Measurements from ENCODE around the gene XPNPEP1.

The XPNPEP1 gene

DNA sequence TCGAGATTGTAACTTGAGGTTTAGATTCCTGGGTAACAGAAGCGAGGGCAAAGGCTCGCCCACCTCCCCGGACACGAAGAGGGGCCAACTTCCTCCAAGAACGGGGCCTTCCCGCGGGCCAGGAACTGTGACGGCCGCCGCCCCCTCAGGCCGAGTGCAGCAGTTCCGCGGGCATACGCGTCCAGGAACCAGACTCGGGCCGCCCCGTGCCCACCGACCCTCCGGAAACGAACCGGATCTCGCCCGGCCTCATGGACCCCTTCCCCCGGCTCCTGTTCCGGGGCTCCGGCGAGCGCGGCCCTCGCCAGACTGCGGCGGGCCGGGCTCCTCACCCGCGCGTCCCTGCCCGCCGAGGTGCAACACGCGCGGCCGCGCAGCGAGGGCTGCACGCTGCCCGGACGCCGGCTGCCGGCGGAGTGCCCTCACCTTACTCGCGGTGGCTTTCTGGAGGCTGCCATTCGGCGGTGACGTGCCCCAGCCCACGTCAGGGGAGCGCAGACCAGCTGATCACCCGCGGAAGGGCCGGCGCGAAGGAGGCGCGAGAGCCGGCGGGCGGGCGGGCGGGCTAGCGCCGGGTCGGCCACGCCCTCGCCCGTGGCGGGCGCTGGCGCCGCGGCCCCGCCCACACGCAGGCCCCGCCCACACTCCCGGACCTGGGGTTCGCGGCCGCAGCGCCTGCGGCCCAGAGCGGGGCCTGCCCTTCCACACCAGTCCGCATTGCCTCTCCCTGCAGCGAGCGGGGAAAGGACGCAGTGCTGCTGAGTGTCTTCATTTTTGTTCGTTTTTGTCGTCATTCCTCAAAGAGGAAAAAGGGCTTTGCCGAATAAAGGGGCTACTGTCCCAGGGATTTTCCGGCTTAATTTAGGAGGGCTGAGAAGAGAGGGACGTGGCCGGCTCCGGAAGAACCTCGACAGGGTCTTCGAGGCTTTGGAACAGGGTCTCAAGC is at the start of gene XPNPEP1:
TSS of gene XPNPEP1 (minus strand) at position 536 of the 946 bp plus-strand sequence. CDS start at position 458, 78 bp downstream.
- in situ Hi-C loops (cut with MboI; ENCODE audit: low sequenced_read_pairs) = no loop called here
- Histone ChIP-seq H3K4me1 (peaks cover 8% of the 10 kb centered on the region; the same call in 1 of the 2 replicates), H3K4me3 (peak within 1 kb of the TSS; percentile 66)

DNA sequence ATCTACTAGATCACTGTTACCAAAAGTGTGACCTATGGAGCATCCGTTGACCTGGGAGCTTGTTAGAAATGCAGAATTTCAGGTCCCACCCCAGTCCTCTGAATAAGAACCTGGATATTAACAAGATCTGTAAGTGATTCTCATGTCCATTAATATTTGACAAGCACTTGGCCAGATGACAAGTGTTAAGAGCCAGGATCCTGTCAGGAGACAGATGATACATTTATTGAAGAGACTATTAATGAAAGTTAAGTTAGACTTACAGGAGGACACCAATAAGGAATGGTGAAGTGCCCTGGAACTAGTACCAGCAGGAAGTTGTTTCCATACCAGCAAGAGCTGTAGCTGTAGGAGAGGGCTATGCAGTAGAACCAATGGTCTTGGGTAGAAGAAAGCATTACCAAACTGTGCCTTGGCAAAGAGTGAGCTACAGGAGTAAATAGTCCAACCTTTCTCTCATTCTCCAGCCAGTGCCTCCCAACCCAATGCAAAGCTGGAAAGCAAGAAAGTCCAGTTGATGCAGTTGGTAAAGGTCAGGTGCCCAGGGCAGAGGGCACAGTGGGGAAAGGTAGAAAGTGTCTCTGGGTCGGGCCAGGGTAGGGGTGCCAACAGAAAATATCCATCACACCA is 49.2 kb upstream of the XPNPEP1 start:
- Histone ChIP-seq H3K4me3 (no peak overlapping the region), H3K27me3 (ENCODE audit: low read depth) (no peaks in the 10 kb centered on the region; the same call in 1 of the 2 replicates), H3K9me3 (no peaks in the 10 kb centered on the region), H3K36me3 (replicated peaks) (no peaks in the 10 kb centered on the region), H3K4me1 (no peaks in the 10 kb centered on the region)
- no peak for DNase-seq (ENCODE audit: low spot score in 2 of 2)
- in situ Hi-C loops (cut with MboI; ENCODE audit: low sequenced_read_pairs) = no loop called here

More for the DNA sequence above, at the start of gene XPNPEP1:
- H3K9me3 ChIP-seq = no peaks in the 10 kb centered on the region
- peak; percentile 59 to 86 for DNase-seq (ENCODE audit: low spot score in 2 of 2)
- no peaks in the 10 kb centered on the region for H3K27me3 ChIP-seq (ENCODE audit: low read depth)
- H3K36me3 ChIP-seq (replicated peaks) = no peaks in the 10 kb centered on the region

DNA sequence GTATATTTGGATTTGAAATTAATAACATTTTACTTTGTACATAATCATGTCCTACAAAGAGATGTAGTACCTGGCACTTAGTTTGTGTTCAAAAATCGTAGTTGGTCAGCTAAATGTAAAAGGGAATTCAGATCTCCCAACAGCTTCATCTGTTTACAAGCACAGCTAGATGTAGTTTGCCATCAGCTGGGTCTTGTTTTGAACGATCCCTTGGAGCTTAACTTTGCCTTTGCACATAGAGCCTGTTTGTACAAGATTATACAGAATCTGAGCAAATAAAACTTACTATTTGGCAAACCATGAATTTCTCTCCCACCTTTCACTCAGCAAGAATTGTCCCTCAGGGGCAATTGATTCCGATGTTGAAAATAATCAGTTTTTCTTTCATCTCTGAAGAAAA is 48.3 kb upstream of the XPNPEP1 start:
- Histone ChIP-seq H3K27me3 (ENCODE audit: low read depth) (no peaks in the 10 kb centered on the region; the same call in 1 of the 2 replicates), H3K4me1 (no peaks in the 10 kb centered on the region), H3K9me3 (no peaks in the 10 kb centered on the region), H3K36me3 (replicated peaks) (no peaks in the 10 kb centered on the region), H3K4me3 (no peak overlapping the region)
- DNase-seq (ENCODE audit: low spot score in 2 of 2) = no peak
- in situ Hi-C loops (cut with MboI; ENCODE audit: low sequenced_read_pairs) = no loop called here

DNA sequence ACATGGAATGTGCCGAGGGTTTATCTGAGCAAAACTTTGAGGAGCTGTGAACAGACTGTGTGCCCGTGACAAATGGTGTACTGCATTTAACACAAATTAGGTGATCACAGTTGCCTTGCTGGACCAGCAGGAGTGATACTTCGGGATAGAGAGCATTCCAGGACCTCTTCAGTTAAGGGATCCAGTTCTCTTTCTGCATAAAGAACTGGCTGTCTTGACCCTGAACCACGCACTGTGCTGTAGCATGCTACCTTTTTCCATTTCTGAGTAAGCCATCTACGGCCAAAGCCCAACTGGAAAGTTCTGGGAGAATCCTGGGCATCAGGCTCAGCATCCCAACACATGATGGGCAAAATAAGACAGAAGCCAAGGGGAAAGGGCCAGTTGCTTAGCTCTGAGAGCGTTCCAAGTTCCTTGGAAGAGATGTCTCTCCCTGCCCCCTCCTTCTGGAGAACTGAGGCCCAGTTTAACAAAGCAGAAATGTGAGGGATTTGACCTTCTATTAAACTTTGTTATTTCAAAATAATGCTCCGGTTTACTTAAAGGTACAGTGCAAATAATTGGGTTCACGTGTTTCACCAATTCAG is 46.5 kb upstream of the XPNPEP1 start:
- no peaks in the 10 kb centered on the region for H3K4me1 ChIP-seq
- H3K9me3 ChIP-seq = no peaks in the 10 kb centered on the region
- in situ Hi-C loops (cut with MboI; ENCODE audit: low sequenced_read_pairs) = no loop called here
- no peaks in the 10 kb centered on the region; the same call in 1 of the 2 replicates for H3K27me3 ChIP-seq (ENCODE audit: low read depth)
- no peak overlapping the region for H3K4me3 ChIP-seq
- no peak for DNase-seq (ENCODE audit: low spot score in 2 of 2)
- H3K36me3 ChIP-seq (replicated peaks) = no peaks in the 10 kb centered on the region

DNA sequence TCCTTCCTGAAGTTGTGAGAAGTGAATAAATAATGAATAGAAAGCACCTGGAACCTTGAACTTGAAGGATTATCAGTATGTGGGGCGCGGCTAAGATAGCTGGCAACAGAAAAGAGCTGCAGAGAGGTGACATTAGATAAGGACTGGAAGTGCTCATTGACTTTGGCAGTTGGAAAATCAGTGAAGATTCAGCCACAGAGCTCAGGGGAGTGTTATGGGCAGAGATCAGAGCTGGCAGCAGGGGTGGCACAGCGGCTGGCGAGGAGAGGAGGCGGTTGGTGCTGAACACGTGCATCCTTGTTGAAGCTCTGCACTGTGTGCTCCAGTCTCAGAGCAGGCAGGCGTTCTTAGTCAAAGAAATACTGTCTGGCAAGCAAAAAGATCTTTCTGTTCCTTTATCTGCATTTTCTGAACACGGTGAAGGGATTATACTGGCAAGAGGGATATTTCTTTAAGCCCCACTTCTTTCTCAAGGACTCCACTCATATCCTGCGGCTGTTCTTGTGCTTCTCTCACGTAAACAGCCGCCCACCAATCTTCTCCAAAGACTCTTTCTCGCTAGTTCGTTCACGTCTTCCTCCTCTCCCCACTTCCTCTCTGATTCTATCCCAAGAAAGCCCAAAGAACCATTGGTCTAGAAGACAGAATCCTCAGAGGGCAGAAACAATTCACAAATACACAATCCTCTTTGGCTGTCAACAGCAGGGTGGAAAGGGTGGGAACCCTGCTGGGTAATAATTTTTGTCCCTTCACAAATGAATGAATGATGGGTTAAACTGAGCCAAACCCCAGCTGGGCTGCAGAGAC is 45.8 kb upstream of the XPNPEP1 start:
- DNase-seq (ENCODE audit: low spot score in 2 of 2) = no peak
- Histone ChIP-seq H3K9me3 (no peaks in the 10 kb centered on the region), H3K36me3 (replicated peaks) (no peaks in the 10 kb centered on the region), H3K27me3 (ENCODE audit: low read depth) (no peaks in the 10 kb centered on the region; the same call in 1 of the 2 replicates), H3K4me3 (no peak overlapping the region), H3K4me1 (no peaks in the 10 kb centered on the region)
- in situ Hi-C loops (cut with MboI; ENCODE audit: low sequenced_read_pairs) = no loop called here

DNA sequence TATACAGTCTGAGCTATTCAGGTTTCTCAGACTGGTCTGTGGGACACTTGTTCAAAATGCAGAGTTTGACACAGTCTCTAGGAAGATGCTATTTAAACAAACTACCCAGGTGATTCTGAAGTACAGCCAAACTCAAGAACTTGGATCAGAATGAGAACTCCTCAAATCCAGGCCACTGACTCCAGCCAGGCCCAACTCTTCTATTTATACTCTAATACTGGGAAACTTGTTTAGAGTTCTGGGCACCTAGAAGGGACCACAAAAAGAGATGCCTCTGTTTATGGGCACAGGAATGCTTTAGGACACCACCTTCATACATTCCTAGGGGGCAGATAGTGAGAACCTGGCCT is 44.4 kb upstream of the XPNPEP1 start:
- no peaks in the 10 kb centered on the region for H3K9me3 ChIP-seq
- H3K4me1 ChIP-seq = no peaks in the 10 kb centered on the region
- no peaks in the 10 kb centered on the region for H3K27me3 ChIP-seq (ENCODE audit: low read depth)
- no peak for DNase-seq (ENCODE audit: low spot score in 2 of 2)
- in situ Hi-C loops (cut with MboI; ENCODE audit: low sequenced_read_pairs) = no loop called here
- H3K4me3 ChIP-seq = no peak overlapping the region
- H3K36me3 ChIP-seq (replicated peaks) = no peaks in the 10 kb centered on the region

DNA sequence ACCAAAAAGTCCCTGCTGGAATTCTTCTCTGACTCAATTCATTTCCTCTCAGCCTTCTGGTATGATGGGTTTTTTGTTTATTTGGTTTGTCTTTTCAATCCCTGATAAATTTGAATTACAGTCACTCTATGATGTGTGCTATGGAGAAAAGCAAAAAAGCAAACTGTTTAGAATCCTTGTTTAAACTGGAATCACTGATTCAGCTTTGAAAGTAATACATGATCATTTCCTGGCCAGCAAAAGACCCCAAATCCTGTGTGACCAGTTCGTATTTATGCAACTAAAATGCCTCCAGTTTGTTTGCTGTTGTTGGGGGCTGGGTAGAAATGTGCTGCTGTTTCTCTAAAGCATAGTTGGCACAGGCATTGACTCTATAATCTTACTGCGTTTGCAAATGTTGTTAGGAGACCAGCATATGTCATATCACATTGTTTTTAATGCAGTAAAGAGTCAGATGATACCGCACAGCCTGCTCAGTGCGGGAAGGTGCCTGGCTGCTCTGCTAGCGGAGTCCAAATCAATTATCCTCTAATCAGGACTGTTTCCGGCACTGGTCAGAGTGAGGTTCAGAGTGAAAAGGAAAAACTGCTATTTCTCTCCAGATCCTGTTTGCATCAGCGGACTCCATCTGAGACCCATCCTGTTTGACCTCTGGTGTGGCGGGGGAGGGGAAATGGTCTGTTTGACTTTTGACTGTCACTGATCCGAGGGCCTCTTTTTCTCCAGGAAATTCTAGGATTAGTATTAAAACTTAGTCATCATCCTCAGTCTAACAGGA is 43.8 kb upstream of the XPNPEP1 start:
- Histone ChIP-seq H3K4me3 (no peak overlapping the region), H3K9me3 (no peaks in the 10 kb centered on the region), H3K36me3 (replicated peaks) (no peaks in the 10 kb centered on the region), H3K27me3 (ENCODE audit: low read depth) (no peaks in the 10 kb centered on the region), H3K4me1 (no peaks in the 10 kb centered on the region)
- in situ Hi-C loops (cut with MboI; ENCODE audit: low sequenced_read_pairs) = no loop called here
- DNase-seq (ENCODE audit: low spot score in 2 of 2) = no peak

DNA sequence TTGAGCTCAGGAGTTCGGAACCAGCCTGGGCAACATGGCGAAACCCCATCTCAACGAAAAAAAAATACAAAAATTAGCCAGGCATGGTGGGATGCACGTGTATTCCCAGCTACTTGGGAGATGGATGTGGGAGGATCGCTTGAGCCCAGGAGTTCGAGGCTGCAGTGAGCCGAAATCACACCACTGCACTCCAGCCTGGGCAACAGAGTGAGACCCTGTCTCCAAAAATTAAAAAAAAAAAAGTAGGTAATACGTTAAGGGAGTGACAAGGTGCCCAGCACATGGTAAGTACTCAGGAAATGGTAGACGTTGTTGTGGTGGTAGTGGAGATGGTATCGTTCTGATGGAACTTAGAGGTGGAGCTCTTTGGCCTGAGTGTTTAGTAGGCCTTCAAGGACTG is 41.0 kb upstream of the XPNPEP1 start:
- Histone ChIP-seq H3K36me3 (replicated peaks) (no peaks in the 10 kb centered on the region), H3K4me3 (no peak overlapping the region), H3K4me1 (no peaks in the 10 kb centered on the region), H3K9me3 (no peaks in the 10 kb centered on the region), H3K27me3 (ENCODE audit: low read depth) (no peaks in the 10 kb centered on the region)
- in situ Hi-C loops (cut with MboI; ENCODE audit: low sequenced_read_pairs) = no loop called here
- no peak for DNase-seq (ENCODE audit: low spot score in 2 of 2)

DNA sequence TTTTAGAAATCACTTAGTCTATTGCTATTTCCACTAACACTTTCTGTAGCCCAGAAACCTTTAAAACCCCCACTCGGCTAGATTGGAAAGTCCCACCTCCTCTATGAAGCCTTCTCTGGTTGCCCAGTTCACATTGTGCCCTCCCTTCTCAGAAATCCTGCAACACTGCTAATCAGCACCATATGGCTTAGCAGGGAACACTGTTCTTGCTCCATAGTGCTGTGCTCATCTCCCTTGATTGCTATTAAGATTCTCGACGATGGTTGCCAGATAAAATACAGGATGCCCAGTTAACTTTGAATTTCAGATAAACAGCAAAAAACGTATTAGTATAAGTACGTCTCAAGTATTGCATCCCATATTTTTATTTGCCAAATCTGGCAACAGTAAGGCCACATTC is 40.1 kb upstream of the XPNPEP1 start:
- no peak overlapping the region for H3K4me3 ChIP-seq
- H3K27me3 ChIP-seq (ENCODE audit: low read depth) = no peaks in the 10 kb centered on the region
- H3K9me3 ChIP-seq = no peaks in the 10 kb centered on the region
- H3K4me1 ChIP-seq = no peaks in the 10 kb centered on the region
- no peaks in the 10 kb centered on the region for H3K36me3 ChIP-seq (replicated peaks)
- in situ Hi-C loops (cut with MboI; ENCODE audit: low sequenced_read_pairs) = no loop called here
- no peak for DNase-seq (ENCODE audit: low spot score in 2 of 2)

DNA sequence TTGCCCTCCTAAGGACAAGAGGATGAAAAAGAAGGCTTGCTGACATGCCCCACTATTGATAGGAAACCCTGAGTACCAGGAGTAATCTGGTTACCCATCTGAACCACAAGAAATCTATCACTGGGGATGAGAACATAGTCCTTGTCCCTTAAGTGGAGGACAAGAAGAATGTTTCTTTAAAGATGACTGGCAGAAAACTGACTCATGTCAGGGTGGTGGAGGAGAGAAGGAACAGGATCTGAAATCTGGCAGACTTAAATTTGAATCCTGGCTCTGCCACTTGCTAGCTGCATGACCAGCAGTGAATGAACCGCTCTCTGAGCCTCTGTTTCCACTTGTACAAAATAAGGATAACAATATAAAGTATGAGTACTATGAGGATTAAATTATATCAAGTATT is 38.9 kb upstream of the XPNPEP1 start:
- no peaks in the 10 kb centered on the region for H3K9me3 ChIP-seq
- no peaks in the 10 kb centered on the region for H3K4me1 ChIP-seq
- no peak for DNase-seq (ENCODE audit: low spot score in 2 of 2)
- H3K27me3 ChIP-seq (ENCODE audit: low read depth) = no peaks in the 10 kb centered on the region
- in situ Hi-C loops (cut with MboI; ENCODE audit: low sequenced_read_pairs) = no loop called here
- no peak overlapping the region for H3K4me3 ChIP-seq
- no peaks in the 10 kb centered on the region for H3K36me3 ChIP-seq (replicated peaks)

DNA sequence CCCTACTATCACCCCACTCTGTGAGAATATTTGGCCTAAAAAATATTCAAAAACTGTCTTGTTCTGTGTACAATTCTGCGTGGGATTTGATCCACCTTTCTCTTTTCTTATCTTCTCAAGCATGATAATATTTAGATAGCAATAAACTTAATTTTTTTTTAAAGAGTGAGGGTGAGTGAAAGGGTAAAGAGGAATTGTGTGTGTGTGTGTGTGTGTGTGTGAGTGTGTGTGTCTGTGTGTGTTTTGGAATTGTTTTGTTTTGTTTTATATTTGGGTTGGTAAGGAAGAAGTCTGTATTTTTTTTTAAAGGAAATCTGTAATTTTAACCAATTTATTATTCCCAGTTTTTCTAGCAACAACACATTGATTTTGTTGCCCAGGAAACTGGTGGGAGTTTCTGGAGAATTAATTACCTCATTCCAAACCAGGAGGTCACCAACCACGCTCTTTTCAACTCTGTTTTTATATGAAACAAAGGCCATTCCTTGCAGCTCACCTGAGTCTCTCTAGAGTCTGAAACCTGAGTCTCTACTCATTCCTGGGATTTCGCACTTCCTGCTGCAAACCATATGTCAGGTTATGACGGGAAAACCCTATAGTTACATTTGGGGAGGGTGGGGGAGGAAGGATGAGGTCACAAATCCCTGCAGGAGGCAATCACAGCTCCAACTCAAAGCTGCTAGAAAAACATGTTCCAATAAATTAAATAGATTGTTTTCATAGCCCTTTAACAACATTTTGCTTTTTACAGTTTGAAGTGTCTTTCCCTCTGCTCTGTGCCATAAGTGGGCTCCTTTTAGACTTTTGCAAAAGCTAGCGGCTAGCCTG is 38.1 kb upstream of the XPNPEP1 start:
- Histone ChIP-seq H3K36me3 (replicated peaks) (no peaks in the 10 kb centered on the region), H3K9me3 (no peaks in the 10 kb centered on the region), H3K4me1 (no peaks in the 10 kb centered on the region), H3K27me3 (ENCODE audit: low read depth) (no peaks in the 10 kb centered on the region), H3K4me3 (no peak overlapping the region)
- DNase-seq (ENCODE audit: low spot score in 2 of 2) = no peak
- in situ Hi-C loops (cut with MboI; ENCODE audit: low sequenced_read_pairs) = no loop called here

DNA sequence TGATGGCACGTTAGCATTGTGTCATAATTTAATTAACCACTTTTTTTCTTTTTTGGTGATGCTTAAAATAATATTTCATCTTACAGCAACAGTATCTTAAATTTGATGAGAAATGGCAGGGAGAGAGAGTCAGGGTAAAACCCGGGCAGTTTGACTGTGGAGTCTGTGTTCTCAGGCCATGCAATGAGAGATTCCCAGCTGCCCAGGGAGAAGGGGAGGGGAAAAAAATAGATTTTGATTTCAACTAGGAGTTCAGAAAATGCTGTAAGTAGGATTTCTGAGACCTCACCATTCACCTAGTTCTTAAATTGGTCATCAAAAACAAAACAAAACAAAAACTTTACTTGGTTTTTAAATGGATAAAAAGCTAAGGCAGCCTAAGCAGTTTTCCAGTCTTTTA is 37.4 kb upstream of the XPNPEP1 start:
- Histone ChIP-seq H3K27me3 (ENCODE audit: low read depth) (no peaks in the 10 kb centered on the region), H3K4me3 (no peak overlapping the region), H3K4me1 (no peaks in the 10 kb centered on the region), H3K9me3 (no peaks in the 10 kb centered on the region), H3K36me3 (replicated peaks) (no peaks in the 10 kb centered on the region)
- DNase-seq (ENCODE audit: low spot score in 2 of 2) = no peak
- in situ Hi-C loops (cut with MboI; ENCODE audit: low sequenced_read_pairs) = no loop called here

All from HAP-1 (cell line).